WI38 (cell line): ENCODE data around the gene MINDY4.

ENCODE experiments used
- H3K4me3 ChIP-seq: 2 replicates; pipeline ENCODE4 v1.5.1; 2011; ENCODE audit warnings: low read depth, mild to moderate bottlenecking, control low read depth, low read length
- TF ChIP-seq, protein P1 (sequence below): IDR thresholded peaks from 2 replicates; pipeline ENCODE4 v1.5.1; 2012; ENCODE audit warnings: low read depth, mild to moderate bottlenecking, control low read depth, low read length

MINDY4 gene

DNA sequence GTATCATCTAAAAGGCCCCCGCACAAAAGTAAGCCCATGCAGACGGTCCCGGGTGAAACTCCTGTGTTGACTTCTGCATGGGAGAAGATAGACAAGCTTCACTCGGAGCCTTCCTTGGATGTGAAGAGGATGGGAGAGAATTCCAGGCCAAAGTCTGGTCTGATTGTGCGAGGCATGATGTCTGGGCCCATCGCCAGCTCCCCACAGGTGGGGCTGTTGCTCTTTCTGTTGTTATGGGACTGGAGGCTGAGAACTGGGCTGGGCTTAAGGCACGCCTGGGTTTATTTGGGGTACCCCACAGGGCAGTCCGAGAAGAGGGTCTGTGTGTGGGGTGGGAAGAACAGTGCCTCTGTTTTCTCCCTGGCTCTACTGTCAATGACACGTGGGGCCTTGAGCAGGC, 14.6 kb downstream of the MINDY4 start:
- TF ChIP-seq, protein P1, sequence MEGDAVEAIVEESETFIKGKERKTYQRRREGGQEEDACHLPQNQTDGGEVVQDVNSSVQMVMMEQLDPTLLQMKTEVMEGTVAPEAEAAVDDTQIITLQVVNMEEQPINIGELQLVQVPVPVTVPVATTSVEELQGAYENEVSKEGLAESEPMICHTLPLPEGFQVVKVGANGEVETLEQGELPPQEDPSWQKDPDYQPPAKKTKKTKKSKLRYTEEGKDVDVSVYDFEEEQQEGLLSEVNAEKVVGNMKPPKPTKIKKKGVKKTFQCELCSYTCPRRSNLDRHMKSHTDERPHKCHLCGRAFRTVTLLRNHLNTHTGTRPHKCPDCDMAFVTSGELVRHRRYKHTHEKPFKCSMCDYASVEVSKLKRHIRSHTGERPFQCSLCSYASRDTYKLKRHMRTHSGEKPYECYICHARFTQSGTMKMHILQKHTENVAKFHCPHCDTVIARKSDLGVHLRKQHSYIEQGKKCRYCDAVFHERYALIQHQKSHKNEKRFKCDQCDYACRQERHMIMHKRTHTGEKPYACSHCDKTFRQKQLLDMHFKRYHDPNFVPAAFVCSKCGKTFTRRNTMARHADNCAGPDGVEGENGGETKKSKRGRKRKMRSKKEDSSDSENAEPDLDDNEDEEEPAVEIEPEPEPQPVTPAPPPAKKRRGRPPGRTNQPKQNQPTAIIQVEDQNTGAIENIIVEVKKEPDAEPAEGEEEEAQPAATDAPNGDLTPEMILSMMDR: no peak
- H3K4me3 ChIP-seq: no peak overlapping the region

DNA sequence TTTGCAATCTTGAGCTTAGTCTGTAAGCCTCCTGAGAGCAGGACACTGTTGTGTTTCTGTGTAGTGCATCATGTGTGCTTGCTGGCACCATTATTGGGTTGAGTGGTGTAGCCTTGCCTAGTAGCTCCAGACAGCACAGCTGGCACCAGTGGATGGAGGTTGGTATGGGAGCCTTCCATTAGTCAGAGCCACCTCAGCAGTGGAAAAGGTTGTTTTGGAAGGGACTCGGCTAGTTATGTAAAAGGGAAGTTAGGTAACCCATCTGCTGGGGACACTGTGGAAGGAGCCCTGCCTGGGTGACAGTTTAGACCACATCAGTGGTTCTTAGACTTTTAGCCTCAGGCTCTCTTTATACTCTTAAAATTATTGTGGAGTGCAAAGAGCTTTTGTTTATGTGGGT, 16.3 kb downstream of the MINDY4 start:
- H3K4me3 ChIP-seq: no peak overlapping the region
- TF ChIP-seq, protein P1: no peak

DNA sequence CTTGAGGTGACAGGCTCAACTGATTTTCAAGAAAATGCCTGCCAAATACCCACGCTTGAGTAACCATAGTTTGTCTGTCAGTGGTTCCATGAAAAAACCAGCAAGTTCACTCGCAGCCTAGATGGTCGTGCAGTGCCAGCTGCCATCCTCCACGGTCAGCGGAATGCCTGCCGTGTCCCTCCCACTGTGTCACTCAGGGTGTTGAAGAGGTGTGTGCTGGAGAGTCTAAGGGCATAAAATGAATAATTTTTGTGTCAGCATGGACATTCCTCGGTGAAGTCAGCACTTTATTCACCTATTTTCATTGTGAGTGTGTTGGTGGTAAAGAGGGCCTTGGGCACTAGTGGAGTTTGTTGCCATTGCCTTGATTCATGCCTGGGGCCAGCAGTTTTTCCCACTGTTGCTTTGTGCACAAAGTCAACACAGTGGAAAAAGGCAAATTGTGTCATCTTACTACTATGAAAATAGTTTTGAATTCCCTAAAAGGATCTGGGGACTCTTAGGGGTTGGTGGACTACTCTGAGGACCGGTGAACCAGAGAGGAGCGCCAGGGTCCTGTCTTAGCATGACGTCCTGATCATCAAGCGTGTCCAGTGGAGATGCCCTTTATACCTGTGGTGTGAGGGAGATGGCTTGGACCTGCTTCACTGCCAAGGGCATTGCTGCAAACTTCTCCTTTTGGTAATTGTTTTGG, 17.6 kb downstream of the MINDY4 start:
- H3K4me3 ChIP-seq: no peak overlapping the region
- TF ChIP-seq, protein P1: no peak

DNA sequence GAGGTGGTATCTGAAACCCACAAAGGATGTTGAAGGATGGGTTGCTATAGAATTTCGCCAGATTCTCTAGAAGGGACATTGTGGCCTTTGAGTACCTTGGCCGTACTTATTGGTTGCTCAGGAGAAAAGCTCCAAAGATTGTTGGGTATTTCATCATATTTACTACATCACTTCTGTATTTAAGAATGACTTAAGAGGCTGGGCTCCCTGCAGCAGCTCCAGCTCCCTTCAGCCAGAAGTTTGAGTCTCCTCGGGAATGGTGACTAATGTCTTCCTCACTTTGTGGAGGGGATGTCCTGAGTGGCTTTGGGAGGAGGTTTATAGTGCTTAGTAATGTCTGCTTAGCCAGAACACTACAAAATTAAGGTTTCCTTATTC, 18.1 kb downstream of the MINDY4 start:
- H3K4me3 ChIP-seq: no peak overlapping the region
- TF ChIP-seq, protein P1: no peak

DNA sequence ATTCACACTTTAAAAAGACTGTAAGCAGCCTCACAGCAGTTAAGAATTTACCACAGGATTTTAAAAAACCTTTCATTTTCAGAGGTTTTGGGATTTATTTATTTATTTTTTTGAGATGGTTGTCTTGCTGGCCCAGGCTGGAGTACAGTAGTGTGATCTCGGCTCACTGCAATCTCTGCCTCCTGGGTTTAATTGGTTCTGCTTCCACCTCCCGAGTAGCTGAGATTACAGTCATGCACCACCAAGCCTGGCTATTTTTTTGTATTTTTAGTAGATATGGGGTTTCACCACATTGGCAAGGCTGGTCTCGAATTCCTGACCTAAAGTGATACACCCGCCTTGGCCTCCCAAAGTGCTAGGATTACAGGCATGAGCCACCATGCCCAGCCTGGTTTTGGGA, 19.1 kb downstream of the MINDY4 start:
- TF ChIP-seq, protein P1: no peak
- no peak overlapping the region for H3K4me3 ChIP-seq

DNA sequence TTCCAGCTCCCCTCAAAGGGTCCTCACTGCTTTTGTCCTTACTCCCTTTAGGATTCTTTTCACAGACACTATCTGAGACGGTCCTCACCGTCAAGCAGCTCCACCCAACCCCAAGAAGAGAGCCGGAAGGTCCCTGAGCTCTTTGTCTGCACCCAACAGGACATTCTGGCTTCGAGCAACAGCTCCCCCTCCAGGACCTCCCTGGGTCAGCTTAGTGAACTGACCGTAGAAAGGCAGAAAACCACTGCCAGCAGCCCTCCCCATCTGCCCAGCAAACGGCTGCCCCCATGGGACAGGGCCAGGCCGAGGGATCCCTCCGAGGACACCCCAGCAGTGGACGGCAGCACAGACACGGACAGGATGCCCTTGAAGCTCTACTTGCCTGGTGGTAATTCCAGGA, 19.9 kb downstream of the MINDY4 start:
- H3K4me3 ChIP-seq: no peak overlapping the region
- TF ChIP-seq, protein P1: no peak

DNA sequence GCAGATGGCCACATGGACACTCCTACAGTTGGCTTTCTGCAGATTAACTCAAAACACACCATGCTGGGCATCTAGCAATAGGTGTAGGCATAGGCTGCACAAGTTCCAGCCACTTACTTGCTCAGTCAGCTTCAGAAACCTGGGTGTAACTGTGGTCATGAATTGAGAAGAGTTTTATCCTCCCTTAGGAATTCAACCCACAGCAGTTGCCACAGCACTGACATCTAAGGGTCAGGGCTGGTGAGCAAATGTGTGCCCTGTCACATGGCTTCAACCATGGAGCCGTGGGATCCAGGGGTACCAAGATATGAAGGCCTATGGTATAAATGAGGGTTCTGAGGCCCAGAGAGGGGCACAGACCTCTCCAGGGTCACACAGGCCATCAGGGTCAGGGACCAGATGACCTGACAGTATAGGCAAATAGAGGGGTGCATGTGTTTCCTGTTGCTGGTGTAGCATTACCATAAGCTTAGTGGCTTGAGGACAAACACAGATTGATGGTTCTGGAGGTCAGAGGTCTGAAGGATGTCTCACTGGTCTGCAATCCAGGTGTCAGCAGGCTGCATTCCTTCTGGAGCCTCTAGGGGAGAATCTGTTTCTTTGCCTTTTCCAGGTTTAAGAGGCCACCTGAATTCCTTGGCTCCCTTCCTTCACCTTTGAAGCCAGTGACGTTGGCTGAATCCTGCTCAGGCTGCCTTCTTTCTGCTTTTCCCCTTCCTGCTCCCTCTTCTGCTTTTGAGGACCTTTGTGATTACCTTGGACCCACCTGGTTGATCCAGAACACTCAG, 24.1 kb downstream of the MINDY4 start:
- H3K4me3 ChIP-seq: no peak overlapping the region
- TF ChIP-seq, protein P1: no peak
